GM13976 (cell line): Measurements from ENCODE around the gene CAMK4.

Source experiments
- DNase-seq: peaks from one replicate; pipeline ENCODE4 v3.0.0; 2012; ENCODE audit warnings: low spot score
- in situ Hi-C: fragments of 300-500 bp; cut with MboI; formaldehyde crosslinking; loops from one replicate; pipeline ENCODE4 v1.12.0; 2022; ENCODE audit warnings: low sequenced_read_pairs, mixed read lengths, inconsistent platforms; ENCODE audit not compliant: unreplicated experiment
- TF ChIP-seq, protein P1 (sequence below): IDR thresholded peaks from 2 replicates; pipeline ENCODE4 v1.5.1; 2012; ENCODE audit warnings: borderline replicate concordance, mild to moderate bottlenecking; ENCODE audit not compliant: insufficient read depth; ENCODE audit errors: extremely low read depth, missing control alignments, control extremely low read depth

Gene CAMK4

DNA sequence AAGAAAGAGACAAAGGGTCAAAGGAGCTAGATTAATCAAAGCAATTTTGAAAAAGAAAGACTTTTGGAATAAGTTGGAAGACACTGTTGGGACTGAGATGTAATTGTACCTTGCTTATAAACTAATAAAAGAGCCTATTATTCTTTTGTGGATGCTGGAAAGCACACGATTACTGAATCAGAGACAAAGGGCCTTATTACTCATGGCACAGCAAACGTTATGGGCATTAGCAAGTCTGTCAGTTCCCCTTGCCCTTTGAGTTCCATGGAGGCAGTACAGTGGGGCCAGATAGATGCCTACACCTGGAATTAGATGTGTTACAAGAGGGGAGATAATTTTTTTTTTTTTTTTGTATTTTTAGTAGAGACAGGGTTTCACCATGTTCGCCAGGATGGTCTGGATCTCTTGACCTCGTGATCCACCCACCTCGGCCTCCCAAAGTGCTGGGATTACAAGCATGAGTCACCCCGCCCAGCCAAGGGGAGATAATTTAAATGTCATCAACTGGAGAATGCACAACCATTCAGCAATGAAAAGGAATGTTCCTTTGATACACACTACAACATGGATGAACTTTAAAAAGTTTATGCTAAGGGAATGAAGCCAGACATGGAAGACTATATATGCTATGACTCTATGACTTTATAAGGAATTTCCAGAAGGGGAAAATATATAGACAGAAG is 159.2 kb downstream of the CAMK4 start:
- no peak for DNase-seq
- TF ChIP-seq, protein P1, sequence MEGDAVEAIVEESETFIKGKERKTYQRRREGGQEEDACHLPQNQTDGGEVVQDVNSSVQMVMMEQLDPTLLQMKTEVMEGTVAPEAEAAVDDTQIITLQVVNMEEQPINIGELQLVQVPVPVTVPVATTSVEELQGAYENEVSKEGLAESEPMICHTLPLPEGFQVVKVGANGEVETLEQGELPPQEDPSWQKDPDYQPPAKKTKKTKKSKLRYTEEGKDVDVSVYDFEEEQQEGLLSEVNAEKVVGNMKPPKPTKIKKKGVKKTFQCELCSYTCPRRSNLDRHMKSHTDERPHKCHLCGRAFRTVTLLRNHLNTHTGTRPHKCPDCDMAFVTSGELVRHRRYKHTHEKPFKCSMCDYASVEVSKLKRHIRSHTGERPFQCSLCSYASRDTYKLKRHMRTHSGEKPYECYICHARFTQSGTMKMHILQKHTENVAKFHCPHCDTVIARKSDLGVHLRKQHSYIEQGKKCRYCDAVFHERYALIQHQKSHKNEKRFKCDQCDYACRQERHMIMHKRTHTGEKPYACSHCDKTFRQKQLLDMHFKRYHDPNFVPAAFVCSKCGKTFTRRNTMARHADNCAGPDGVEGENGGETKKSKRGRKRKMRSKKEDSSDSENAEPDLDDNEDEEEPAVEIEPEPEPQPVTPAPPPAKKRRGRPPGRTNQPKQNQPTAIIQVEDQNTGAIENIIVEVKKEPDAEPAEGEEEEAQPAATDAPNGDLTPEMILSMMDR: no peak
- in situ Hi-C loops: no loop called here

DNA sequence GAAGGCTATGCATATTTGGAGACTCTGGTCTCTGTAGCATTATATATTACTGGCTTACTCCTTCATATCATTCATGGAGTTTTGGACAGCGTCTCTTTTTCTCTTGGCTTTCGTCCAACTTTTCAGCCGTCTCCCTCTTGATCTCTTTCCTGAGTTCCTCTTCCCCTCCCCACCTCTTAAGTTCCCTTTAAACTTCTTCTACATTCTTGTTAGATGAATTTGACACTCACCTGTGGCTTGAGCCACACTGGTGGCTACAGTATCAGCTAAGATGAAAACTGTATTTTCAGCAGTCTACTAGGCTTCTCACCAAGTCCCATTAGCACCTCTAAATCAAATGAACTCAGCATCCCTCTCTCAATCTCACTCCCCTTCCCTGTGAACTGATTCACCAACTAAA is 160.0 kb downstream of the CAMK4 start:
- DNase-seq: no peak
- in situ Hi-C loops: no loop called here
- TF ChIP-seq, protein P1: no peak

DNA sequence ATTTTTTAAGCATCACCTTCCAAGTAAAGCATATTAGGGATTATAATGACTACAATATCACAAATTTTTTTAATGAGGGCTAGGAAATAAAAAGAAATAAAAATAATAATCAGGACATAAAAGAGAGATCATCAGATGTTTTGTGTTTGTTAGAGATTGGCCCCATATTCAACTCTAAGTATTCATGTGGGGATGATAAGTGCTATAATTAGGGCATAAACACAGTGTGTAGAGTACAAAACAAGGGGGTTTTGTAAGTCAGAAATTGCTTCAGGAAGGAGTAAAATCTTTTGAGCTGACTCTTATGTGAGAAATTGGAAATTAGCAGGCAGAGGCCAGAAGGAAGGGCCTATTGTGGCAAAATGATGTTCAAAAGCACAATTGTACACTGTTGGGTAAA is 160.9 kb downstream of the CAMK4 start:
- no peak for DNase-seq
- TF ChIP-seq, protein P1: no peak
- in situ Hi-C loops: no loop called here

DNA sequence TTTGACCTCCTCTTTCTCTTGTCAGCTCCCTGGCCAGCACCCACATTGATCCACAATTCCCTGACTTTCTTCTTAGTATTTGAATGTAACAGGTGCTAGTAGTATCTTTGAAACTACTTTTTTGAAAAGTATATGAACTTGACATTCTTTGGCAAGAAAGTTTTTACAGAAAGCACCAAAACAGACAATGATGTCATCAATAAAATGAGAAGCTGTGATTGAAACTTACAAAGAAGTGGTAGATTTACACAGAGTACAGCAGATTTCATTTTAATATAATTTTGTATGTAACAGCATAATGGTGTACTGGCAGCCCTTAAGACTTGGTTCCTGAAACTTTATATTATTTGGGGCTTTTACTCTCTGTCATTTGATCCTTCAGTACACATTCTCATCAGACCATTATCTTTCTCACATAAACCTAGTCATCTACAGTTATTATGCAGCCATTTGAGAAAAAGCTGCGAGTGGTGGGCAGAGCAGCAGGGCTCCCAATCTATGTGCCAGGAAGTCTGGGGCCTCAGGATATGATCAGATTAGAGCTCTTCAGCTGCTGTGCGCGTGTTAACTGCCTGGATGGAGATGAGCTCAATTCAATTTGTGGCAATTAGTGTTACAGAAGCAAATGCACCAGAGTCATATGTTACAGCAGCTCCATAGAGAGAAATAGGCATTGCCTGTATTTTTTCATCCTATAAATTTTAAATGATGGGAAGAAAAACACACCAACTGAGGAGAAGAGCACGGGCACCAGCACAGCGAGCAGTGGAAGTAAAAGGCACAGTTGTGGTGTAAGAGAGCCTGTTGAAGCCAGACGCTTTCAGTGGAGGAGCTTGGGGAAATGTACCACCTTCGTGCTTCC is 162.0 kb downstream of the CAMK4 start:
- DNase-seq: no peak
- TF ChIP-seq, protein P1: no peak
- in situ Hi-C loops: no loop called here

DNA sequence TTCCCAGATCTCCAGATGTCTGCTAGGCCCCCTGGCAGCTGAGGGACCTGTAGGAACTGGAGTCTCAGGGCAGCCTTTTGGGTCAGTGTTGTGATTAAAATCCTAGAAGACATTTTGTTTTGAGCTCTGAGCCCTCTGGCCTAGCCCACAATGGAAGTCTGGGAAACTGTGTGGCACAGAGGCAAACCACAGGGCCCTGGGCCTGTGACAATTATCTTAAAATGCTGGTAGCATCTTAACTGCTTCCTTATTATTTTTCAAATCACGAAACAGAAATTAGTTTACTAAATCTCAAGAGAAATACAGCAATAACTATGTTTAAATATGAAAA is 162.6 kb downstream of the CAMK4 start:
- TF ChIP-seq, protein P1: no peak
- in situ Hi-C loops: no loop called here
- DNase-seq: no peak

DNA sequence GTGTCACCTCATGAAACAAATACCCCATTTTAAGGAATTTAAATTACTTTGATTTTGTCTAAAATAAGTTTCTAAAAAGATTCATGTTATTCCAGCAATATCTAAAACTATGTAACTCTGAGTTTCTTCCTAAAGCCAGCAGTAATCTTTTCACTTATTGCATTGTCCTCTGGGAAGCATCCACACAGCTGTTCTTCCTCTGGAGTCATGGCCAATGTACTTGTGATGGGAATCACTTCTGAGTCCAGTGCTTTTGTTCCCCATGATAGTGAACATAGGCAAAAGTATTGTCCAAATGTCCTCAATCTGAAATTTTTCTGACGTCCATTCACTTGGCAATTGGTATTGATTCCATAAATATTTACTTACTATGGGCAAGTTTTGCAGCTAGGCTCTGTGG is 163.2 kb downstream of the CAMK4 start:
- DNase-seq: no peak
- TF ChIP-seq, protein P1: no peak
- in situ Hi-C loops: no loop called here
